Loucy (cell line): Measurements from ENCODE around the gene BTAF1.

Source experiments
- H2AFZ ChIP-seq: fragments of 200-600 bp; sonication (generic); 2 replicates; pipeline ENCODE4 v1.6.0; 2016; ENCODE audit warnings: antibody characterized with exemption, mild to moderate bottlenecking, low read length, moderate library complexity
- H3F3A ChIP-seq: fragments of 200-600 bp; 2 replicates; pipeline ENCODE4 v1.6.0; 2016; ENCODE audit warnings: antibody characterized with exemption, low read depth, mild to moderate bottlenecking
- H3K27me3 ChIP-seq: fragments of 200-600 bp; sonication (generic); 2 replicates; pipeline ENCODE4 v1.6.1; 2014; ENCODE audit warnings: low read length, mild to moderate bottlenecking; ENCODE audit not compliant: insufficient read depth, poor library complexity, severe bottlenecking
- H3K36me3 ChIP-seq: fragments of 200-600 bp; sonication (generic); 2 replicates; pipeline ENCODE4 v1.6.1; 2016; ENCODE audit warnings: low read length; ENCODE audit not compliant: insufficient read depth
- H3K4me1 ChIP-seq: fragments of 200-600 bp; sonication (generic); 2 replicates; pipeline ENCODE4 v1.5.1; 2014; ENCODE audit warnings: low read length, mild to moderate bottlenecking; ENCODE audit not compliant: insufficient read depth, poor library complexity, severe bottlenecking
- H3K4me2 ChIP-seq: fragments of 200-600 bp; sonication (generic); 2 replicates; pipeline ENCODE4 v1.6.0; 2014; ENCODE audit warnings: antibody characterized with exemption, low read length, low read depth, mild to moderate bottlenecking; ENCODE audit not compliant: poor library complexity, severe bottlenecking
- H3K4me3 ChIP-seq: fragments of 200-600 bp; sonication (generic); 2 replicates; pipeline ENCODE4 v1.5.1; 2014; ENCODE audit warnings: low read length, mild to moderate bottlenecking, mixed read lengths; ENCODE audit not compliant: poor library complexity, severe bottlenecking
- H3K79me2 ChIP-seq: fragments of 200-600 bp; sonication (generic); 2 replicates; pipeline ENCODE4 v1.6.1; 2014; ENCODE audit warnings: low read length; ENCODE audit not compliant: insufficient read depth
- H3K9ac ChIP-seq: fragments of 200-600 bp; sonication (generic); 2 replicates; pipeline ENCODE4 v1.6.0; 2014; ENCODE audit warnings: mild to moderate bottlenecking, low read depth, low read length, moderate library complexity; ENCODE audit not compliant: poor library complexity, severe bottlenecking
- H3K9me2 ChIP-seq: fragments of 200-600 bp; sonication (generic); replicated peaks from 2 replicates; pipeline ENCODE4 v1.6.1; 2016; ENCODE audit warnings: low read depth, low read length, mixed read lengths
- H3K9me3 ChIP-seq: fragments of 200-600 bp; sonication (generic); 2 replicates; pipeline ENCODE4 v1.6.1; 2014; ENCODE audit warnings: mild to moderate bottlenecking, antibody characterized with exemption, low read length, low read depth; ENCODE audit not compliant: insufficient read depth
- H4K20me1 ChIP-seq: fragments of 200-600 bp; sonication (generic); 2 replicates; pipeline ENCODE4 v1.6.0; 2014; ENCODE audit warnings: antibody characterized with exemption, low read length, mild to moderate bottlenecking; ENCODE audit not compliant: insufficient read depth, poor library complexity, severe bottlenecking
- CTCF ChIP-seq: fragments of 200-600 bp; sonication (generic); conservative IDR thresholded peaks from 2 replicates; pipeline ENCODE4 v1.5.1; 2014; ENCODE audit warnings: mild to moderate bottlenecking, antibody characterized with exemption, low read length
- EZH2phosphoT487 ChIP-seq: fragments of 200-600 bp; IDR thresholded peaks from 2 replicates; pipeline ENCODE4 v1.6.1; 2018; ENCODE audit warnings: antibody characterized with exemption, mild to moderate bottlenecking, moderate library complexity, borderline replicate concordance

BTAF1 gene

DNA sequence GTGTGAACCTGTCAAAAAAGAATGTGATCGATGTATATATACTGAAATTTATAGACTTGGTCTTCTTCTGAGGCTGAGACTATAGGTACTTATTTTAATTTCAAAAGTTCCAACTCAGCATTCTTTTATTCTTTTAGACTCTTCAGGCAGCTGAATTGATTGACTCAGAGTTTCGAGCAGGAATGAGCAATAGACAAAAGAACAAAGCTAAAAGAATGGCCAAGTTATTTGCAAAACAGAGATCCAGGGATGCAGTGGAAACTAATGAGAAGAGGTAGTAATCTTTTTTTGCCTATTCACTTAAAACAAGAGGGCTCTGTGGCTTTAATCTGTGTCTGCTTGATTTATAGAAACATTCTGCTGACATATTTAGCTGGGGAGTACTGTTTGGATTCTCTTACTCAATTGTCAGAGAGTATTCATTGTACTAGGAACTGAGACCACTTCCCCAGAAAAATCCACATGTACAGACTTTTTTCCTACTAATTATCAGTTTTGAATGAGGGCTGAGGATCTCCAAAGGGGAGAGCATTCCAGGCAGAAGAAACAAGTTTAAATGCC is 30.1 kb downstream of the BTAF1 start:
- no peak overlapping the region for H3K9ac ChIP-seq
- H3F3A ChIP-seq, result no peaks in the 10 kb centered on the region
- no peaks in the 10 kb centered on the region for H3K79me2 ChIP-seq
- no peaks in the 10 kb centered on the region for H3K9me3 ChIP-seq
- TF ChIP-seq EZH2phosphoT487 (no peak), CTCF (no peak)
- peaks cover 89% of the 10 kb centered on the region for H3K36me3 ChIP-seq
- no peak overlapping the region for H2AFZ ChIP-seq
- H3K27me3 ChIP-seq, result no peaks in the 10 kb centered on the region
- no peak overlapping the region for H3K4me3 ChIP-seq
- no peaks in the 10 kb centered on the region for H3K4me1 ChIP-seq
- H3K9me2 ChIP-seq, result no peaks in the 10 kb centered on the region
- H3K4me2 ChIP-seq, result no peak overlapping the region
- no peaks in the 10 kb centered on the region for H4K20me1 ChIP-seq

DNA sequence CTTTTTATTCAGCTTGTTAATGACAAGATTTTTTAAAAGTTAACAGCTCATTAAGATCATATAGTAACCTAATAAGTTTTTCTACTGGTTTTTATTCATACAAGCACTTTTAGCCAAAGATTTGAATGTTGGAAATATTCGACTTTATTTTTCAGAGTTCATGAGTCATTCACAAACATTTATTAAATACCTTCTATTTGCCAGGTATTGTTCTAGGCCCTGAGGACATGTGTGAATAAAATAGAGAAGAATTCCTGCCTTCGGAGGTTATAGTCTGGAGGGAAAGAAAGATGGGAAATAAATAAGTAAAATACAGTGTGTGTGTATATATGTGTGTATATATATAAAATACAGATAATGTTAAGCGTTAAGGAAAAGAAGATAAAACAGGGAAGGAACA is 31.5 kb downstream of the BTAF1 start:
- Histone ChIP-seq H3K9me3 (no peaks in the 10 kb centered on the region), H3K4me2 (no peak overlapping the region), H3F3A (no peaks in the 10 kb centered on the region), H3K36me3 (peaks cover 92% of the 10 kb centered on the region), H4K20me1 (no peaks in the 10 kb centered on the region), H3K79me2 (no peaks in the 10 kb centered on the region), H3K4me1 (no peaks in the 10 kb centered on the region), H3K9me2 (no peaks in the 10 kb centered on the region), H3K4me3 (no peak overlapping the region), H3K27me3 (no peaks in the 10 kb centered on the region), H3K9ac (no peak overlapping the region), H2AFZ (no peak overlapping the region)
- TF ChIP-seq EZH2phosphoT487 (no peak), CTCF (no peak)

- H3K4me1 ChIP-seq, result no peaks in the 10 kb centered on the region
- no peak overlapping the region for H3K4me3 ChIP-seq
- H4K20me1 ChIP-seq, result no peaks in the 10 kb centered on the region
- no peak for TF ChIP-seq EZH2phosphoT487
- no peaks in the 10 kb centered on the region for H3K9me3 ChIP-seq
- H3K9ac ChIP-seq, result no peak overlapping the region
- peaks cover 96% of the 10 kb centered on the region for H3K36me3 ChIP-seq
- no peaks in the 10 kb centered on the region for H3K79me2 ChIP-seq
- no peak overlapping the region for H3K4me2 ChIP-seq
- no peak overlapping the region for H2AFZ ChIP-seq
- H3K27me3 ChIP-seq, result no peaks in the 10 kb centered on the region
- no peaks in the 10 kb centered on the region for H3K9me2 ChIP-seq
- H3F3A ChIP-seq, result no peaks in the 10 kb centered on the region
Measured at GRCh38 chr10:91957091-91957490, 33.5 kb downstream of the BTAF1 start.

GRCh38 chr10:91969297-91969696 is 45.7 kb downstream of the BTAF1 start:
- Histone ChIP-seq H3K9ac (no peak overlapping the region), H3K4me3 (no peak overlapping the region), H3K27me3 (no peaks in the 10 kb centered on the region), H2AFZ (no peak overlapping the region), H3K36me3 (peaks cover 45% of the 10 kb centered on the region), H3F3A (no peaks in the 10 kb centered on the region), H3K4me1 (no peaks in the 10 kb centered on the region), H3K9me3 (no peaks in the 10 kb centered on the region), H3K79me2 (no peaks in the 10 kb centered on the region), H3K9me2 (no peaks in the 10 kb centered on the region), H3K4me2 (no peak overlapping the region), H4K20me1 (no peaks in the 10 kb centered on the region)
- TF ChIP-seq EZH2phosphoT487 (no peak), CTCF (no peak)
